ENCODE measurements around the gene TBC1D30.
"Not testable (repeated sequence)": the region's sequence is repeated elsewhere in the genome, so short reads cannot be mapped to it uniquely, and the experiment has no call there.

TBC1D30 gene

DNA sequence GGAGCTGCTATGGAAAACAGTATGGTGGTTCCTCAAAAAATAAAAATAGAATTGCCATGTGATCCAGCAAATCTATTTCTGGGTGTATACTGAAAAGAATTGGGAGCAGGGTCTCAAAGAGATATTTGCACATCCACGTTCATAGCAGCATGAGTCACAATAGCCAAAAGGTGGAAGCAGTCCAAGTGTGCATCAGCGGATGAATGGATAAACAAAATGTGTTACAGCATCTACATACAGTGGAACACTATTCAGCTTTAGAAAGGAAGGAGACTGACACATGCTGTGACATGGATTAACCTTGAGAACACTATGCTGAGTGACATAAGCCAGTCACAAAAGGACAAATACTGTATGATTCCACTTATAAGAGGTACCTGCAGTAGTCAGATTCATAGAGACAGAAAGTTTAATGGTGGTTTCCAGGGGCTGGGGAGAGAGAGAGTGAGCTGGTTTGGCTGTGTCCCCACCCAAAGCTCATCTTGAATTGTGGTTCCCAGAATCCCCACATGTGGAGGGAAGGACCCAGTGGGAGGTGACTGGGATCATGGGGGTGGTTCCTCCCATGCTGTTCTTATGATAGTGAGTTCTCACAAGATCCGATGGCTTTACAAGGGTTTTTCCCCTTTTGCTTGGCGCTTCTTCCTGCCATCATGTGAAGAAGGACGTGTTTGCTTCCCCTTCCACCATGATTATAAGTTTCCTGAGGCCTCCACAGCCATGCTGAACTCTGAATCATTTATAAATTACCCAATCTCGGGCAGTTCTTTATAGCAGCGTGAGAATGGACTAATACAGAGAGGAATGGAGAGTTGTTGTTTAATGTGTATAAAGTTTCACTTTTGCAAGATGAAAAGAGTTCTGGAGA lies 17.6 kb upstream of the TBC1D30 start:
- no peak for DNase-seq

DNA sequence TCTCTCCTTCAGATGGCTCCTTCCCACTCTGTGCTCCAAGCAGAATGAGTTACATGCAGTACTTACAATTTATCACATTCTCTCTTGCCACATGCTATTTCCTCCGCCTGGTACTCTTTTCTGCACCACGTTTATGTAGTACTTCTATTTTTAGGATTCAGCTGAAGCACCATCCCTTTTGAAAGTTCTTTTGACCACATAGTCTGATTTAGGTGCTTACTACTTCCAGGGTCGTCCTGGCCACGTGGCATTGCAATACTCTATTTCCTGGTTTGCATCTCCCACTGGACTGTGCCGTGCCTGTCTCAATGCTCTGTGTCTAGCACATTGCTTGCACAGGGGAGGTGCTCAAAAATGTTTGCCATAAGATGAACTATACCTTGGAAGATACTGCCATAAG lies 16.3 kb upstream of the TBC1D30 start:
- DNase-seq = no peak

DNA sequence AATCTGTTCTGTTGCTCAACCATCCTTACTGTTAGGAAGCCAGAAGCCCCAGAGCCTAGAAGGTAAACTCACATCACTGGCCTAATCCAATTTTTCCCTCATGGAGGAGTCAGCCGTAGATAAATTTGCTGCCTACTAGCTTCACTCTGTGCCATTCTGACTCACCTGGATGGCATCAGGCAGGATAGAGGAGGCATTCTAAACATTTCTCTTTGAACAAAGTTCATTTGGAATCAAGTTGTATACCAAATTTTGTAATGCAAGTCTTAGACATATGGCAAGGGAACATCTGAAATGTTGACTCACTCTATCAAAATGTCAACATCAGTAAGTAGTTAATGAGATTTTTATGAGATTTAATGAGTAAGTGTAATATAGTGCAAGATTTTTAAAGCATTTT lies 13.6 kb upstream of the TBC1D30 start:
- DNase-seq = no peak

DNA sequence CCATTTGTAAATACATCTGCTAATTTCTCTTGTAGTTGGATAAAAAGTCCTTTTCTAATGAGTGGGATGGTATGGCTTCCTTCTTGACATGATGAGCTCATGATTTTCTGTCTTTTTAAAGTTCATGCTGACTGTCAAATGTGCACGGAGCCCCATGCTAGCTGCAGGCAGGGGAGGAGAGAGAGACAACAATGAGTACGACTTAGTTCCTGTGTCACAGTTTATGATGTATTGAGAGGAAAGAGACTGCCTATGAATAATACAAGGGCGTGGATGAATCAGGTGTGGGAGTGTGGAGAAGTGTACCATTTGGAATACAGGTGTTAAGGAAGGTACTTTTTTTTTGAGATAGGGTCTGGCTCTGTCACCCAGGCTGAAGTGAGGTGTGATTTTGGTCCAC lies 10.7 kb upstream of the TBC1D30 start:
- no peak for DNase-seq

DNA sequence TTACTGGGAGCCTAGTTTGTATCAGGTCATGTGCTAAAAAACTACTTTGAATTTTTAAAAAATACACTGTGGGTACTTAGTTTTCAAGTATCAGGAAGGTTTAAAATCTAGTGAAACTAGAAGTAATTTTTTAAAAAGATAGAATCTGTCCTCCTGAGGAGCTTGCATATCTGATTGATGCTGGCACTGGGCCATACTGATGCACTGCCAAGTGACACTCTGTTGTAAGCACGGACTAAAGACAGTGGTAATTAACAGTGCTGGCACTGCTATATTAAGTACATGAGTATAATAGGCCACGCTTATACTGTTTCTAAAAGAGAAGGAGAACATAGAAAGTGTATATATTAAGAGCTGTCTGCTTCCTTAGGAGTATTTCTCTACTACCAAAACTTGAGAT lies 10.0 kb upstream of the TBC1D30 start:
- DNase-seq = no peak

DNA sequence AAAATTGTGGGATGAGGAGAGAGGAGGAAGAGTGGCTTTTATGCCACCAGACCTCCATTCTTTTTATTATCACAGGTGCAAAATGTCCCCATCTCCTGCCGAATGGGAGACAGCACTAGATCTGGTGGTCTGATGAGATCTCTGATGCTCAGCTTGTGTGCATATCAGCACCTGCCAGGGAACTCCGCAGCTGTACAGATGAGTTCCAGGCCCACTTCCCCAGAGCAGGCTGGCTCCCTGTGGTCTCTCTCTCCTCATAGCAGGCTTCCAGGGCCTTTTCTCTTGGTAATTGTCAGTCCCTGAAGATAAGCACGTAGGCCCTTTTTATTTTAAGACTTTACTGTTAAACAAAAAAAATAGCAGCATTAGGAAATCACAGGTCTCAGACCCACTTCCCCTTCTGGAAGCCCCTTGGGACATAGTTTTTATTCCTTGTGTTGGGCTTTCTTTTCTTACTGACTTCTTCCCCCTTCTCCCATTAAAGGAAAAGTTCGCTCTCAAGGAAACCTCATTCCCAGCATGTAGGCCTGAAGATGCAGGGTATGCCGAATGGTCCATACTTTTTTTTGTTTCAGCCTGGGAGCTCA lies 4.5 kb upstream of the TBC1D30 start:
- no peak for DNase-seq

DNA sequence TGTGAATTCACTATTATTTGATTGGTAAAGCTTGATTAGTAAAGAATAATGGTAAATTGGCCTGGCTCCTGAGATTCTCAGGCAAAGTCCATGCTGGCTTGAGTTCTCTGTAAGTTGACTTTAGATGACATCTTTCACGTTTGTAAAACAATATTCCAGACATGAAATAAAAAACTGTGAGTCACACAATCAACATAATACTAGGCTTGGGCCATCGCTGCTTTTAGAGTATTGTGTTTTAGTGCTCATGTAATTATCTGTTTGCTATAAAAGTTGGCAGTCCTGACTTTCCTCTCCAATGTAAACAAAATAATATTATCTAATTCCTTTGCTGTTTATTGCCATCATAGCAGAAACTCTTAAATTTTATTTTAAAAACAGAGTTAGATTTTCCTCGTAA lies 3.9 kb upstream of the TBC1D30 start:
- no peak for DNase-seq

DNA sequence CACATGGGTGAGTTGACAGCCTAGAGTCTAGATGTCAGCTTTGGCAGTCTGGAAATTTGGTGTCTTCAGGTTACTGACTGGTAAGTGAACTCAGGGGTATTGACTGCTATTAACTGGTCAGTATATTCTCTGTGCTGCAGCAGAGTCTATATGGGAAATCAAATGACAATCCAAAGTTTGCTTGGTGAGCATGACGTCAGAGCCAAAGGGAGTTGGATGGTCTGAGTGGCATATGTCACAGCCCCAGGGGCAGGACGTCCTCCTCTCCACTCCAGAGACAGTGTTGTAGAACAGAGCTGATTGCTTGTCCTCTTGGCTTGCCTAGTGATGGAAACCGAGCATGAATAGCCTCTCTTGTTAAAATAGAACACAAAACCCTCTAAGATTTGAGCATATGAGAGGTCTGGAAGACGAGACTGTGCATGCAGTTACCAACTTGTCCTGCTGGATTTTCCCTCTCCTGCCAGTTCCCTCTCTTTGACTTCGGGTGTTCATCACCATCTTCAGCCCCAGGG lies 3.3 kb upstream of the TBC1D30 start:
- no peak for DNase-seq

DNA sequence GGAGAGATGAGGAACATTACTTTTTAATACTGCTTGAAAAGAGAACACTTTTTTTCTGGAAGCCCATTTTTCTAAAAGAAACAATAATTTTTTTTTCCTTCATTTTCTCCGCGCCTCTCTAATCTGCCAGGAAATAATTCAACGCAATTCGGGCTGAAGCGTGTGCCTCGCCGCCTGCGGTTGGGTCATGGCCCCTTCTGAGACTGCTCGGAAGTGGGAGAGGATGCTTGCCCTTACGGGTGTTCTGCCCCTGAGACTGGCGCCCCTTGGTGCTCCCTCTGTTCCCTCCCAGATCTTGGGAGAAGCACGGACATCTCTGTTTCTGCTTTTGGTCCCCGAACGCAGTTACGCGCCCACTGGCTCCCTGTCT lies 332 bp upstream of the TBC1D30 start:
- peak; percentile 3 for DNase-seq

DNA sequence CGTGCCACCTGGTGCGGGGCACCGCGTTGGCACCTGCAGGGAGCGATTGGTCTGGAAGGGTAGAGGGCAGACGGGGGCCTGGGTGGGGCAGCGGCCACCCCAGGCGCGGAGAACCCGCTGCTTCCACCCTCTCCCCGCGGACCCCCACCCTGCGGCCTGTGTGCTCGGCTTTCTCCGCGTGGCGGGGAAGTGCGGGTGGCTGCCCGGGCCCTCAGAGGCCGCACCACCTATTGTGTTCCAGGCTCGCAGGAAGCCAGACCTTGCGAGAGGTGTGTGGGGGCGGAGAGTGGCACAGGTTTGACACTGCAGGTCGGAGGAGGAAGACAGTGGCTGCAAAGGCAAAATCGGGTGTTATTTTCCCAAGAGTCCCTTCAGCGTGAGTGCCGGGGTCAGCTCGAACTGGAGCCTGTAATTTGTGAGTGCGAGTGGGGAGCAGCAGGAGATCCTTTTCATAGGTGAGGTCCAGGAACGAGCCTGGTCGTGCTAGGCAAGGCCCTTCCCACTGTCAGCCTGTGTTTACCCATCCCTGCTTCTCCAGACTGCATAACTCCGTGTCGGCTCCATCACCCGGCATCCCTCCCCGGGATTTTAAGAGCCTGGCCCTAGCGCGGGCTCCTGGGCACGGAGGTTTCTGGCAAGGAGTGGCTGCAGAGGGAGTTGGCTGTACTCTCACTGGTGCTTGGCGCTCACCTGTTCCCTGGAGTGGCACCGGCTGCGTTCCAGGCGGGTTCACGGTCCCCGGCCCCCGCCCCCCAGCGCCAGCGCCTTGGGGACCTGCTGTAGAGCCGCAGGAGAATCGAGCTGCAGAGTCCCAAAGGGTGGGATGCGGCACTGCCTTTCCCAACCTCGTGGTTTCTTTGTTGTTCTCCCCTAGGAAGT lies 935 bp downstream of the TBC1D30 start:
- DNase-seq = peak; percentile 45

DNA sequence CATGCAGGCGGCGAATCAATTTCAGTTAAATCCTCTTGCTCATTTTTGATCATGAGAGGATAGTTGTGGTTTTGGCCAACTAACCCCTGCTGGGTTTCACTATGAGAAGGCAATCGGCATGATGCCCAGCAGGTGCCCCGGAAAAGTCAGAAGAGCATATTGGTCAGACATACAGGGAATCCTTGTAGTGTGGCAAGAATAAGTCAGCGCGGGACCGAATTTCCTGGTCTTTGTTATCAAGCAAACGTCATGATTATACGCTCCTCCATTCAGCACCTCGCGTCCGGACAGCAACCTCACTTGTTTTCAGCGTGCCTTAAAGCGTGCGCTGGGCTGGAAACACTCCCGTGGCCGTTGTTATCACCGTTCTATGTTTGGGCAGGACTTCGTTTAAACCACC lies 1.8 kb downstream of the TBC1D30 start:
- DNase-seq = peak; percentile 54

DNA sequence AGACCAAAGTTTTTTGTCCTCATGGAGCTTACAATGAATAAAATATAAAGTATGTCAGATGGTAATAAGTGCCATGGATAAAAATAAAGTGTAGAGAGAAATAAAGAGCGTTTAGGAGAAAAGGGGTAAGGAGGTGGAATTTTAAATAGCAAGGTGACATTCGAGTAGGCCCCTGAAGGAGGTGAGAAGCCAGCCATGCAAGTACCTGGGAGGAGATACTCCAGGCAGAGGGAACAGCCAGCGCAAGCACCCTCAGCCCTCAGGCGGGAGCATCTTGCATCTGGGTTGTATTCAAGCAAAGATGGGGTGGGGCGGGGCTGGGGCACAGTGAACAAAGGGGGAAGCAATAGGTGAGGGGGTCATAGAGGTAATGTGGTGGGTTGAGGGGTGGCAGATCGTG lies 4.3 kb downstream of the TBC1D30 start:
- no peak for DNase-seq

DNA sequence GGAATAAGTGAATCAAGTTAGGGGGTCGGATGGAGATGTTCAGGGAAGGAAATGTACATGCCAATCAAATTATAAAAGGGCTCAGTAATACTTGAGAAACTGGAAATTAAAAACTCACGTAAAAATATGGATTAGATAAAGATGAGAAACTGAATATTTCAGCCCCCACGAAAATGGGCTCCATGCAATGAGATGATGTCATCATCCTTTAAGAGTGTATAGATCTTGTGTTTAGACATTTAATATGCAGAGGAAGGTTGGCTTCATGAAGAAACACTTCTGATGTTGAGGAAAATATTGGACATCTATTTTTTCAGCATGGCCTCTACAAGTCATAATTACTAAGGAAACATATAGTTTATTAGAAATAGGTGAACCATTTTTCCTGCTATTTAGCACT lies 9.5 kb downstream of the TBC1D30 start:
- DNase-seq = no peak

DNA sequence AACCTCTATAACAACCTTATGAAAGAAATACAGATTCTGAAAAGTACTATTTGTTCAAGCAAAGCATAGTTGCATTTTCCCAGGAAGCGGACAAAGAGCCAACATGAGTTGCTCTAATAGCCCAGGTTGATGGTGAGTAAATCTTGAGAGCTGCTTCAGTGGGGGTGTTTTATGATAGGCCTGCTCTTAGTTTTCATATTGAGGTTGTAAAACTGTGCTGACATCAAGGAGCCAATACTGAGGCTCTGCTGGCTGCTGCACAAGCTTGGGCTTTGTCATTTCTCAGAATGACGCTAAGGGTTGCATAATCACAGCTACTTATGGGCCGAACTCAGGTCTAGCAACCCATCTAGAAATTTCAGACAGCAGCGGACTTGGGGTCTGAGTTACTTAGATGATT lies 11.5 kb downstream of the TBC1D30 start:
- DNase-seq = no peak

DNA sequence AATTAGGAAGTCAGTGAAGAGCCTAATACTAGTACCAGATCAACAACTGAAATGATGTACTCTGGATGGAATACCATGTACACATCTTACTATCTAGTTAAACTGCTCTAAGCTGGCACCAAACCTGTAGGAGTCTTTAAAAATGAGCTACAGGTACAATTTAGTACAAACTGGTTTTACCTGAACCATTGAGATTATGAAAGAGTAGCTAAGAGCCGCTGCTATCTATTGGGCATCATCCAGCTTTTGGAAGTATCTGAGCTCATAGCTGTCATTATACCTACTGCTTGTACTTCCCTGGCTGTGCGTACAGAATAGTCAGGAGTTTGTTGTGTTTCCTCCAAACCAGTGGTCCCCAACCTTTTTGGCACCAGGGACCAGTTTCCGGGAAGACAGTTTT lies 12.4 kb downstream of the TBC1D30 start:
- no peak for DNase-seq

DNA sequence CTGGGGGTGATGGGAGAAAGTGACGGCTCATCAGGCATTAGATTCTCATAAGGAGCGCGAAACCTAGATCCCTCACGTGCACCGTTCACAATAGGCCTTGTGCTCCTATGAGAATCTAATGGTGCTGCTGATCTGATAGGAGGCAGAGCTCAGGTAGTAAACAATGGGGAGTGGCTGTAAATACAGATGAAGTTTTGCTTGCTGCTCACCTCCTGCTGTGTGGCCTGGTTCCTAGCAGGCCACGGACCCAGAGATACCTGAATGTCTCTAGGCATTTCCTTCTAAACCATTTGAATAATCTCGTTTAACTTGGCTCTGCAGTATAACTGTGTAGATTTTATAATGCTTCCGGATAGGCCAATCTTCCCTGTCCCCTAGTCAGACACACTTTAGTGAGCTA lies 13.0 kb downstream of the TBC1D30 start:
- DNase-seq = no peak

DNA sequence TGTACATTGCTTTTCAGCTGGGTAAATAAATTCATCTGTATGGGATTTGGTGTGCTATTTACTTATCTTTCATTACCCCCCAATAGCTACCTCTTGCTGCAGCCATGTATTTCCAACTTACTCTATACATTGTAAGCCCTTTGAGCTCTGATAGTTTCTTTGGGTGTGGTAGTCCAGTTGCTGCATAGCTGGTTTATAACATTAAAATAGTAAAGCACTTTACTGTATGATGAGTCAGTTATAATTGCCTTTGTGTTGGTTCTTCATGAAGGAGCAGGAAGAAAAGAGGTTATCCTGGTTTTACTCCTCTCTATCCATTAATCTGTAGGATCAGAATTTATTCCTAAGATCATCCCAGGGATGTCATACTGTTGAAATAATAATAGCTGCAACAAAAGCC lies 15.7 kb downstream of the TBC1D30 start:
- no peak for DNase-seq

DNA sequence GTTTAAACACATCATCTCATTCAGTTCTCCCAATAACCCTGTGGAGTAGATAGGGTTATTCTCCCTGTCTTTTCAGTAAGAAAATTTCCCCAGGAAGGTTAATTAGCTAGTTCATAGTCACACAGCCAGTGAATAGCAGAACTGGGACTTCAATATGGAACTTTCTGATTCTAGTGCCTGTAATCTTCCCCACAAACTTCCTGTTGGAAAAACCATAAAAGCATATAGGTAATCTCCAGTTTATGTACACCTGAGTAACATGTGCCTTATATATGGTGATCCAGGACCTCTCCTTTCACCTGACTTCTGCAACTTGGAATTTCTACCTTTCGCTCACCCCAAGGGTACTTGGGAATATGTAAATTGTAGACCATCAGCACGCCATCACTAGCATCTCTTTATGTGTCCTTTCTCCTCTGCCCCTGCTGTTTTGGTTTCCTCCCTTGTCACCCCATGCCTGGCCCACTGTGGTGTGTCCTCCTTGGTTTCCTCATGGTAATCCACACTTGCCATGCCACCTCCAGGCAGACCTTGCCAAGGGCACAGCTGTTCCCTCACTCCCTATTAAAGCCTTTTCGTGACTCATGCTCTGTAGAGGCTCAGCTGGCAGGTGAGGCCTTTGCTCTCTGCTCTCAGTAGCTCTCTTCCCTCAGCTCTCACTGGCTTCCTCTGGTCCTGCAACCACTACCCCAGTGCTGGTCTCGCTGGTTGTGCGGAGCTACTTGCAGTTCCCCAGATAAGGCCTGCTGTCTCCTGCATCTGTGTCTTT lies 16.7 kb downstream of the TBC1D30 start:
- DNase-seq = no peak

DNA sequence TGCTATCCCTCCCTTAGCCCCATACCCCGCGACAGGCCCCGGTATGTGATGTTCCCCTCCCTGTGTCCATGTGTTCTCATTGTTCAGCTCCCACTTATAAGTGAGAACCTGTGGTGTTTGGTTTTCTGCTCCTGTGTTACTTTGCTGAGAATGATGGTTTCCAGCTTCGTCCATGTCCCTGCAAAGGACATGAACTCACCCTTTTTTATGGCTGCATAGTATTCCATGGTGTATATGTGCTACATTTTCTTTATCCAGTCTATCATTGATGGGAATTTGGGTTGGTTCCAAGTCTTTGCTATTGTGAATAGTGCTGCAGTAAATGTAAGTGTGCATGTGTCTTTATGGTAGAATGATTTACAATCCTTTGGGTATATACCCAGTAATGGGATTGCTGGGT lies 24.0 kb downstream of the TBC1D30 start:
- not testable (repeated sequence) for DNase-seq

DNA sequence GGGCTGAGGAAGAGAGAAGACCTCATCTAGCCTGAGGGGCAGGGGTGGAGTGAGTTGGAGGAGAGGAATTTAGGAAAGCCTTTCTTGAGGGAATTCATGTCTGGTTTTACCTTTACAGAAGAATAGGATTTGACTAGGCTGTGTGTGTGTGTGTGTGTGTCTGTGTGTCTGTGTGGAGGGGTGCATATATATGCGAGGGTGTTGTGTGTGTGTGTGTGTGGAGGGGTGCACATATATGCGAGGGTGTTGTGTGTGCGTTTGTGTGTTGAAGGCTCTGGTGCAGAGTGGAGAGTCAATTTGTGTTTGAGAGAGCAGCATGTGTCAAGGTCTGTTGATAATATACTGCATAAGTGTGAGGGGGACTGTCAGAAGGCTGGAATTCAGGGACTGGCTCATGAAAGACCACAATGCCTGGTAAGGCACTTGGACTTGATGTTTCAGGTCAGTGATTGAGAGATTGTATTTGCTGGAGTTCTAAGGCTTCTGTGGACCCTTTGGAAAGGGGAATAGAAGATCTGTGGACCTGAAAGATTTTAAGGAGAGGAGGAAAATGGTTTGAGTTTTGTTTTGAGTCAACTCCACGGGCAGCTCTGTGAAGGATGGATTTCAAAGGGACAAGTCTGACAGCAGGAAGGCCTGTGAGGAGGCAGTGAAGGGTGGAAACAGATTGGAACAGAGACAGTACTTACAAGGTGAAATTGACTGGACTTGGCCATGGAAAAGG lies 34.6 kb downstream of the TBC1D30 start:
- no peak for DNase-seq

DNA sequence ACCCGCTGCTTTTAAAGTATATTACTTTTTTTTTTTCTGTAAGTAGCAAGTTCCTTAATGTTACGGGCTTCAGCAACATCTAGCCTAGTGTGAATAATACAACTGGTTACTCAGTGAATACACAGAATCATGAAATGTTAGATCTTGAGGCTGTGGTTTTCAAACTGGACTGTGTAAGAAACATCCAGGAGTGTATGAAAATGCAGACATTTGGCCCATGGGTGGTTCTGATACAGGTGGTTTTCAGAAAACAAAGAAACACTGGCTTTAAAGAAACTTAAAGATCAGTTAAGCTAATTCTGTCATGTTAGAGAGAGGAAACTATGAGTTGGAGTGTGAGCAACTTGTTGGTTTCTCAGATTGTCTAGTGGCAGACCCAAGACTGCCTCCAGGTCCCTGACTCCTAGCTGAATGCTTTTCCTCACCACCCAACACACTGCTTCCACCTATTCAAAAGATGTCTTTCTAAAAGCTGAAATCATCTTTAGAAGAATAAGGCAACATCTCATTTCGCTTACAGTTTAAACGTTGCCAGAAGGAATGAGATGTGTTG lies 36.1 kb downstream of the TBC1D30 start:
- no peak for DNase-seq

DNA sequence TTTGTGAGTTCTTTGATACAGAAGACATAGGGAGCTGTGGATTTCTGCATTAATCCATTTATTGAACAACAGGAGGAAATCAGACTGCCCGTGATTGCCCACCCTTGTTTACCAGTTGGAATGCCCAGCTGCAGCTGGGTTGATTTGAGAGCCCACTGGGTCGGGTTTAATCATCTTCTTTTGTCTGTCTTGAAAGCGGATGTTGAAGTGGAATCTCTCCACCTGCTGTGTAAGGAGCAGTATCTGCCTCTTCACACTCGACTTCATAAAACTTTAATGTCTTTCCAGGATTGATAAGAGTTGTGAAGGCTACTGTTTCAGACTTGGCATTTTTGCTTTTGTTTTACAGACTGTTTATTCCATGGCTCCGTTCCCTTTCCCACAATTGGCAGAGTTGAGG lies 39.9 kb downstream of the TBC1D30 start:
- no peak for DNase-seq
